ENCODE measurements around the gene ENTPD7.

ENTPD7 gene

DNA sequence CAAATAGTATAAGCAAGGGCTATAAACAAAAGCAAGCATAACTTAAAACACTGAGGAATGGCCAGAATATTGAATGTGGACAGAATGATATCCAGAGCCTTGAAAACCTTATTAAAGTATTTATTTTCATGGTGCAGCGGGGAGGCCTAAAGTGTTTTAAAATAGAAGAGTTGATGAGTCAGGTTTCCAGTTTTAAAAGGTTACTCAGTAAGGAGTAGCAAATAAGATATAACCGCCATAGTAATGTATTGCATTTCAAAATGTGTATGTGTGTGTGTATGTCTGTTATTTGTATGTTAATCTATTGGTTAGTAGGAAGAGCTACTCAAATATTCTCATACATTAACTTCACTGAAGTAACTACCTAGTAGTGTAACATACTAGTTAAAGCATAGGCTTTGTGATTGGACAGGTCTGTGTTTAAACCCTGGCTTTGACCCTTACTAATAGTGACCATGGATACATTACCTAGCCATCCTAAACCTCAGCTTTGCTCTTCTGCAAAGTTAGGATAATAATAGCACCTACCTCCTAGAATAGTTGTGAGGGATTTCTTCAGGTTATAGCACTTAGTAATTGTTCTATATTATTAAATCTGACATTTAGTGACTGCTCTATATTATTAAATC is 89.6 kb downstream of the ENTPD7 start:
- no peak for DNase-seq (ENCODE audit: low spot score)

DNA sequence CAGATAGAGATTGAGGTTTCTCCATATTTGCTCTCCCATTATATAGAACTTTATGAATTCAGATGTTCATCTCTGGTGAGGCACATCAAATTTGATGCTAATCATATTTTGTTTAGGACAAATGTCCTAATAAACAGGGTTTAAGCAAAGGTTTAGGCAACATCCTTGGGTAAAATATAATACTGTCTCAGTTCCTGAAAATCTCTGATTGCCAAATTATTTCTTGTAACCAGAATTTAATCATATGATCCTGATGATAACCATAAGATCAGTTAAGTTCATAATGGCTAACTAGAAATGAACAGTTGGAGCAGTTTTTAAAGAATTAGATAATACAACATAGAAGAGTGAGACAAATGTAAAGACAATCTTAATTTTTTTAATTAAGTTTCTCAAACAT is 91.3 kb downstream of the ENTPD7 start:
- DNase-seq (ENCODE audit: low spot score), result no peak

DNA sequence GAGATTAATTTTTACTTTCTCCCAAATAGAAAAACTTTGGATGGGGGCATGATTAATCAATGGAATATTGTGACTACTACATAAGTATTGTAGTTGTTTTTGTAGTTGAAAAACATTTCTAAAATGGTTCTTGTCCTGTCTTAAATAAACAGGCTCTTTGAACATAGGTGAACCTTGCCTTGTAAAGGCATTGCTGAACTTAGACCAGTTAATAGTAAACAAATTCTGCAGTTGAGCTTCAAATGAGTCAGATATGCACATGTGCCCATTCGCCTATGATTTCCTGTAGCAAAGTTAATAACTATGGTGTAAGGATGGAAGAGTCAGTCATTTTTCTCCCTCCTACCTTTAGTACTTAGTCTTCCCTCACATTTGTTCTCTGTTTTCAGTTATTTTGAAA is 95.4 kb downstream of the ENTPD7 start:
- no peak for DNase-seq (ENCODE audit: low spot score)

Measured in HuH-7 (cell line).